ENCODE data around the gene ROR2. TPM values are rescaled to one million over a fixed set of nuclear protein-coding genes. Genes with fewer than 3 reads are reported as not detected.

Gene ROR2
- total RNA-seq, 1 experiment from 2014 or later = not detected

- Histone ChIP-seq H3K4me3 (ENCODE audit: low read length) (no peak overlapping the region), H3K27ac (ENCODE audit: low read length) (no peak overlapping the region), H2AFZ (ENCODE audit: low read length) (no peak overlapping the region), H3K4me1 (ENCODE audit: insufficient read depth, low read length) (no peaks in the 10 kb centered on the region), H3K27me3 (ENCODE audit: low read length) (no peaks in the 10 kb centered on the region), H3F3A (ENCODE audit: low read length, unreplicated experiment) (no peaks in the 10 kb centered on the region), H3K79me2 (ENCODE audit: low read length) (no peaks in the 10 kb centered on the region), H3K4me2 (ENCODE audit: low read length) (no peak overlapping the region), H3K9me3 (ENCODE audit: low read length) (no peaks in the 10 kb centered on the region), H4K20me1 (ENCODE audit: low read length) (no peaks in the 10 kb centered on the region), H3K9ac (ENCODE audit: low read length) (no peak overlapping the region), H3K9me2 (replicated peaks; ENCODE audit: low read length) (no peaks in the 10 kb centered on the region), H3K36me3 (ENCODE audit: low read depth, low read length) (no peaks in the 10 kb centered on the region)
- CTCF ChIA-PET = interaction anchor here (0.5 to 1.0 kb wide), 12 partner anchors 8 to 831 kb away, joined by 3 to 14 read pairs (median 5); no protein-coding TSS in a partner anchor
- ATAC-seq (no peak), DNase-seq (peak; percentile 9)
- BruUV-seq (replicated peaks) = no TSS peak
- POLR2A ChIA-PET (ENCODE audit: unreplicated experiment) = interaction anchor here (0.6 kb wide), 1 partner anchor 1420 kb away, joined by 5 read pairs; no protein-coding TSS in a partner anchor
- TF ChIP-seq CTCF (conservative IDR thresholded peaks at IDR 0.05; ENCODE audit: low read depth, low read length) (no peak), EZH2 (IDR thresholded peaks at IDR 0.05; ENCODE audit: low read length, unreplicated experiment) (no peak), EZH2phosphoT487 (IDR thresholded peaks at IDR 0.05; ENCODE audit: borderline replicate concordance, low read length) (no peak)
- intact Hi-C loops (cut with micrococcal nuclease) = loop anchor here (1.0 to 5.0 kb wide), 3 partner anchors 66 to 811 kb away; no protein-coding TSS in a partner anchor
These were observed 223.5 kb downstream of the ROR2 start for GRCh38 chr9:91726406-91727100.

GRCh38 chr9:91725651-91726050 is 224.4 kb downstream of the ROR2 start:
- H3K9me3 ChIP-seq (ENCODE audit: low read length) = no peaks in the 10 kb centered on the region
- TF ChIP-seq EZH2 (IDR thresholded peaks at IDR 0.05; ENCODE audit: low read length, unreplicated experiment) (no peak), CTCF (conservative IDR thresholded peaks at IDR 0.05; ENCODE audit: low read depth, low read length) (no peak), EZH2phosphoT487 (IDR thresholded peaks at IDR 0.05; ENCODE audit: borderline replicate concordance, low read length) (no peak)
- H3K27me3 ChIP-seq (ENCODE audit: low read length) = no peaks in the 10 kb centered on the region
- H2AFZ ChIP-seq (ENCODE audit: low read length) = no peak overlapping the region
- no peaks in the 10 kb centered on the region for H3K4me1 ChIP-seq (ENCODE audit: insufficient read depth, low read length)
- no peaks in the 10 kb centered on the region for H3K79me2 ChIP-seq (ENCODE audit: low read length)
- H3K9ac ChIP-seq (ENCODE audit: low read length) = no peak overlapping the region
- no peak overlapping the region for H3K4me2 ChIP-seq (ENCODE audit: low read length)
- ChIA-PET CTCF (no interaction called here), POLR2A (ENCODE audit: unreplicated experiment) (no interaction called here)
- no TSS peak for BruUV-seq (replicated peaks)
- no peaks in the 10 kb centered on the region for H4K20me1 ChIP-seq (ENCODE audit: low read length)
- H3K36me3 ChIP-seq (ENCODE audit: low read depth, low read length) = no peaks in the 10 kb centered on the region
- ATAC-seq = no peak
- no peak overlapping the region for H3K4me3 ChIP-seq (ENCODE audit: low read length)
- H3K9me2 ChIP-seq (replicated peaks; ENCODE audit: low read length) = no peaks in the 10 kb centered on the region
- H3F3A ChIP-seq (ENCODE audit: low read length, unreplicated experiment) = no peaks in the 10 kb centered on the region
- intact Hi-C loops (cut with micrococcal nuclease) = loop anchor here (5.0 kb wide), 1 partner anchor 298 kb away; no protein-coding TSS in a partner anchor
- no peak for DNase-seq
- no peak overlapping the region for H3K27ac ChIP-seq (ENCODE audit: low read length)

Data from PC-3 (cell line).